K562 (cell line): ENCODE data around the gene PA2G4. TPM values are rescaled to one million over a fixed set of nuclear protein-coding genes. Genes with fewer than 3 reads are reported as not detected.
A peak's percentile ranks its signal among the peaks of the same experiment; 100 is the strongest.

Experiments
- BMI1 ChIP-seq: fragments of 150-350 bp; IDR thresholded peaks from 2 replicates; pipeline ENCODE4 v1.6.1; 2014; ENCODE audit warnings: low read length
- CBX2 ChIP-seq: fragments of 200-600 bp; sonication (generic); IDR thresholded peaks from one replicate; pipeline ENCODE4 v1.6.1; 2012; ENCODE audit warnings: mild to moderate bottlenecking, low read length, inconsistent platforms; ENCODE audit not compliant: insufficient read depth, poor library complexity, severe bottlenecking
- CSDE1 ChIP-seq, 2 experiments: fragments of 450-650 bp; IDR thresholded peaks; 2 replicates each; pipeline ENCODE4 v1.6.1; 2016; ENCODE audit warnings: mild to moderate bottlenecking in 1 of 2
- GABPA ChIP-seq: fragments of 200-800 bp; sonication (Bioruptor generic); conservative IDR thresholded peaks from 2 replicates; pipeline ENCODE4 v1.6.1; 2016; ENCODE audit warnings: low read depth, missing genetic modification characterization, missing compliant biosample characterization
- HNRNPLL ChIP-seq: fragments of 200-400 bp; formaldehyde crosslinking; IDR thresholded peaks from 2 replicates; pipeline ENCODE4 v1.6.1; 2017; ENCODE audit warnings: low read length, low read depth, mild to moderate bottlenecking; ENCODE audit not compliant: poor library complexity, severe bottlenecking
- IFI16 ChIP-seq: fragments of 250-450 bp; sonication (Bioruptor Pico); IDR thresholded peaks from 2 replicates; pipeline ENCODE4 v2.1.2; 2022; ENCODE audit warnings: mild to moderate bottlenecking, inconsistent platforms
- KAT2B ChIP-seq: IDR thresholded peaks from one replicate; pipeline ENCODE4 v1.6.1; 2012; ENCODE audit warnings: low read depth, mild to moderate bottlenecking, control low read depth, inconsistent platforms, low read length, moderate library complexity
- KDM5B ChIP-seq: fragments of 200-600 bp; sonication (generic); IDR thresholded peaks from 2 replicates; pipeline ENCODE4 v1.6.1; 2012; ENCODE audit warnings: low read depth, mild to moderate bottlenecking, moderate library complexity, low read length, control low read depth, inconsistent platforms; ENCODE audit not compliant: insufficient replicate concordance
- KLF6 ChIP-seq: fragments of 250-450 bp; sonication (Bioruptor Pico); IDR thresholded peaks from 2 replicates; pipeline ENCODE4 v1.4.0; 2020; ENCODE audit warnings: mild to moderate bottlenecking, moderate library complexity, borderline replicate concordance
- RAD51 ChIP-seq: fragments of 450-650 bp; IDR thresholded peaks from 2 replicates; pipeline ENCODE4 v1.7.1; 2016; ENCODE audit warnings: low read depth, mild to moderate bottlenecking, borderline replicate concordance
- RUNX1 ChIP-seq: sonication (generic); IDR thresholded peaks from 2 replicates; pipeline ENCODE4 v1.6.1; 2016; ENCODE audit warnings: antibody characterized with exemption, low read depth
- SAFB ChIP-seq: fragments of 200-400 bp; formaldehyde crosslinking; IDR thresholded peaks from 2 replicates; pipeline ENCODE4 v1.6.1; 2017; ENCODE audit warnings: low read depth, low read length, borderline replicate concordance
- STAT5A ChIP-seq: IDR thresholded peaks from 2 replicates; pipeline ENCODE4 v1.6.1; 2012; ENCODE audit warnings: low read length, inconsistent platforms, borderline replicate concordance
- TFAM ChIP-seq: fragments of 250-450 bp; sonication (Bioruptor Pico); conservative IDR thresholded peaks from 2 replicates; pipeline ENCODE4 v1.5.0; 2021; ENCODE audit warnings: mild to moderate bottlenecking, moderate library complexity
- ZFP1 ChIP-seq: fragments of 450-650 bp; formaldehyde crosslinking; IDR thresholded peaks from 2 replicates; pipeline ENCODE4 v1.4.0; 2020; ENCODE audit warnings: mild to moderate bottlenecking, mixed read lengths
- ZNF165 ChIP-seq: fragments of 250-450 bp; sonication (Bioruptor Pico); IDR thresholded peaks from 2 replicates; pipeline ENCODE4 v1.4.0; 2020; ENCODE audit warnings: borderline replicate concordance
- ZNF217 ChIP-seq: sonication (generic); formaldehyde crosslinking; IDR thresholded peaks from 2 replicates; pipeline ENCODE4 v1.8.0; 2022; ENCODE audit warnings: mild to moderate bottlenecking, missing genetic modification reagents
- ZNF586 ChIP-seq: fragments of 450-650 bp; formaldehyde crosslinking; conservative IDR thresholded peaks from 2 replicates; pipeline ENCODE4 v1.4.0; 2020; ENCODE audit warnings: mild to moderate bottlenecking, moderate library complexity
- ZNF717 ChIP-seq: fragments of 250-450 bp; sonication (Bioruptor Pico); IDR thresholded peaks from 2 replicates; pipeline ENCODE4 v1.5.0; 2021
- polyA plus RNA-seq, 8 experiments: library from polyadenylated mRNA; depleted of rRNA in 4 of 8; stranded (reverse) in 5 of 8; unstranded in 3 of 8; fragments of >200 nt; fragmentation: Nextera tagmentation in 2 of 8; fragmentation: Illumina TruSeq in 1 of 8; extraction: Ambion mirVana in 2 of 8; extraction: Trizol in 1 of 8; gene quantifications; 2 replicates each; pipeline versions ENCODE4 v1.2.1 to v1.2.3, GENCODE V29; 2011 to 2014; ENCODE audit warnings: inconsistent platforms in 1 of 8, missing spikeins in 1 of 8
- total RNA-seq, 7 experiments: library from RNA; depleted of rRNA in 6 of 7; stranded (reverse); fragments of >200 nt in 6 of 7; fragmentation: Illumina TruSeq in 2 of 7; extraction: Trizol in 2 of 7; gene quantifications; 2 replicates each; pipeline versions ENCODE4 v1.2.1 to v1.2.3, GENCODE V29; 2011 to 2021; ENCODE audit warnings: low replicate concordance in 1 of 7
- TF ChIP-seq, protein P1 (sequence below): fragments of 450-650 bp; IDR thresholded peaks from 2 replicates; pipeline ENCODE4 v1.6.1; 2018; ENCODE audit not compliant: partially characterized antibody
- TF ChIP-seq, protein P2 (sequence below): fragments of 450-650 bp; formaldehyde crosslinking; IDR thresholded peaks from 2 replicates; pipeline ENCODE4 v1.4.0; 2022; ENCODE audit warnings: mild to moderate bottlenecking, moderate library complexity
- TF ChIP-seq, protein P3 (sequence below): fragments of 450-650 bp; formaldehyde crosslinking; IDR thresholded peaks from 2 replicates; pipeline ENCODE4 v1.4.0; 2020; ENCODE audit warnings: mild to moderate bottlenecking, mixed read lengths

Gene PA2G4
- total and polyA plus RNA-seq, 9 of the 15 experiments (the other 6 are each of a cell fraction or from before 2014, with no cell fraction given) = 230 to 925 (median 638) TPM

DNA sequence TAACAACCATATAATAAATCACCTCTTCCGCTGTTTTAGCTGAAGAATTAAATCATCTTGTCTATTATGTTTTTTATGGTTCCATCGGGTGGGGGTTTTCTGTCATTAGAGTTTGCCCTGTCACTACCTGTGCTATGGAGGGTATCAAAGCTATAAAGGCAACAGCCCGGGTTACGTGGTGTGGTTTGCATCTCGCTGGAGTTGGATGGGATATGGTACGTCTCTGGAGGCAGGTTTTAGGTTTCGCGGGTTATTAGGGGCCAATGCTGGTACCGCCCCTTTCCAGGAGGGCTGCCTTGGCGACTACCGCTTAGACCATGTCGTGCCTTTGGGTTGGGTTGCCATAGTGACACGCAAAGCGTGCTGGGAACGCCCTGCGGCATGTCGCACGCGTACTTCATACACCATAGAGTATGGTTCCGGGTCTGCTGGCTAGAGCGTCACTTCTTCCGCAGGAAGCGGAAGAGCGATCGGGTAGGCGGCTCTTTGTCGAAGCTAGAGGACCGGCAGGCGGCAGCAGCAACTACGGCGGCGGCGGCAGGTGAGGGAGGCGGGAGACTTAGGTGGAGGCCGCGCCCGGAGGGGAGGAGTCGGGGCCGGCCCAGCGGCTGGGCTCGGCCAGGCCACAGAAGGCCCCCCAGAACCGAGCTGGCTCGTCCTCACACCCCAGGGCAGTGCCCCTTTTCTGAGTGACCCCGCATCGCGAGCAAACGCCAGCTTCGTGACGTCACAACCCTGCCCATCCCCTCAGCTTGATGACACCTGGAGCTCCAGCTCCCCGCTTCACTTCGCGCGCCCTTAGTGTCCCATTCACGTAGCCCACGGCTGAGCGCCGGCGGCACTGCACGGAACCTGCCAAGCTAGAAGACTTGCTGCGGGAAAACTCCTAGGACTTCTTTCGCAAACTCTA, 13.7 kb downstream of the PA2G4 start, which contains the start of gene ZC3H10 (continued):
- TF ChIP-seq, protein P1, sequence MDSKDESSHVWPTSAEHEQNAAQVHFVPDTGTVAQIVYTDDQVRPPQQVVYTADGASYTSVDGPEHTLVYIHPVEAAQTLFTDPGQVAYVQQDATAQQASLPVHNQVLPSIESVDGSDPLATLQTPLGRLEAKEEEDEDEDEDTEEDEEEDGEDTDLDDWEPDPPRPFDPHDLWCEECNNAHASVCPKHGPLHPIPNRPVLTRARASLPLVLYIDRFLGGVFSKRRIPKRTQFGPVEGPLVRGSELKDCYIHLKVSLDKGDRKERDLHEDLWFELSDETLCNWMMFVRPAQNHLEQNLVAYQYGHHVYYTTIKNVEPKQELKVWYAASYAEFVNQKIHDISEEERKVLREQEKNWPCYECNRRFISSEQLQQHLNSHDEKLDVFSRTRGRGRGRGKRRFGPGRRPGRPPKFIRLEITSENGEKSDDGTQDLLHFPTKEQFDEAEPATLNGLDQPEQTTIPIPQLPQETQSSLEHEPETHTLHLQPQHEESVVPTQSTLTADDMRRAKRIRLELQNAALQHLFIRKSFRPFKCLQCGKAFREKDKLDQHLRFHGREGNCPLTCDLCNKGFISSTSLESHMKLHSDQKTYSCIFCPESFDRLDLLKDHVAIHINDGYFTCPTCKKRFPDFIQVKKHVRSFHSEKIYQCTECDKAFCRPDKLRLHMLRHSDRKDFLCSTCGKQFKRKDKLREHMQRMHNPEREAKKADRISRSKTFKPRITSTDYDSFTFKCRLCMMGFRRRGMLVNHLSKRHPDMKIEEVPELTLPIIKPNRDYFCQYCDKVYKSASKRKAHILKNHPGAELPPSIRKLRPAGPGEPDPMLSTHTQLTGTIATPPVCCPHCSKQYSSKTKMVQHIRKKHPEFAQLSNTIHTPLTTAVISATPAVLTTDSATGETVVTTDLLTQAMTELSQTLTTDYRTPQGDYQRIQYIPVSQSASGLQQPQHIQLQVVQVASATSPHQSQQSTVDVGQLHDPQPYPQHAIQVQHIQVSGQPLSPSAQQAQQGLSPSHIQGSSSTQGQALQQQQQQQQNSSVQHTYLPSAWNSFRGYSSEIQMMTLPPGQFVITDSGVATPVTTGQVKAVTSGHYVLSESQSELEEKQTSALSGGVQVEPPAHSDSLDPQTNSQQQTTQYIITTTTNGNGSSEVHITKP = peak; percentile 41
- TF ChIP-seq HNRNPLL (peak; percentile 93), STAT5A (peak; percentile 58; the same call in 1 of the 2 replicates), ZNF217 (no peak), KDM5B (peak; percentile 99), KAT2B (no peak), RUNX1 (peak; percentile 82), GABPA (peak; percentile 99), KLF6 (CRISPR knock-in tag) (peak; percentile 19; the same call in 1 of the 2 replicates), CSDE1 (IDR thresholded peaks at IDR 0.05) (peak in 1 of 2 experiments; percentile 94; a peak in 2 of 4 replicates), CBX2 (no peak), ZFP1 (CRISPR knock-in tag) (no peak), ZNF165 (CRISPR knock-in tag) (0 out of 2 replicates have a peak, but pooled peaks have one; percentile 58), ZNF586 (CRISPR knock-in tag) (0 out of 2 replicates have a peak, but pooled peaks have one; percentile 13), TFAM (CRISPR knock-in tag) (no peak), BMI1 (peak; percentile 93), RAD51 (no peak; the same call in 1 of the 2 replicates), IFI16 (CRISPR knock-in tag) (no peak), ZNF717 (CRISPR knock-in tag) (peak; percentile 49; the same call in 1 of the 2 replicates), SAFB (0 out of 2 replicates have a peak, but pooled peaks have one; percentile 32)
- TF ChIP-seq, protein P2, sequence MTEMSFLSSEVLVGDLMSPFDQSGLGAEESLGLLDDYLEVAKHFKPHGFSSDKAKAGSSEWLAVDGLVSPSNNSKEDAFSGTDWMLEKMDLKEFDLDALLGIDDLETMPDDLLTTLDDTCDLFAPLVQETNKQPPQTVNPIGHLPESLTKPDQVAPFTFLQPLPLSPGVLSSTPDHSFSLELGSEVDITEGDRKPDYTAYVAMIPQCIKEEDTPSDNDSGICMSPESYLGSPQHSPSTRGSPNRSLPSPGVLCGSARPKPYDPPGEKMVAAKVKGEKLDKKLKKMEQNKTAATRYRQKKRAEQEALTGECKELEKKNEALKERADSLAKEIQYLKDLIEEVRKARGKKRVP (CRISPR knock-in tag) = peak; percentile 82
- TF ChIP-seq, protein P3, sequence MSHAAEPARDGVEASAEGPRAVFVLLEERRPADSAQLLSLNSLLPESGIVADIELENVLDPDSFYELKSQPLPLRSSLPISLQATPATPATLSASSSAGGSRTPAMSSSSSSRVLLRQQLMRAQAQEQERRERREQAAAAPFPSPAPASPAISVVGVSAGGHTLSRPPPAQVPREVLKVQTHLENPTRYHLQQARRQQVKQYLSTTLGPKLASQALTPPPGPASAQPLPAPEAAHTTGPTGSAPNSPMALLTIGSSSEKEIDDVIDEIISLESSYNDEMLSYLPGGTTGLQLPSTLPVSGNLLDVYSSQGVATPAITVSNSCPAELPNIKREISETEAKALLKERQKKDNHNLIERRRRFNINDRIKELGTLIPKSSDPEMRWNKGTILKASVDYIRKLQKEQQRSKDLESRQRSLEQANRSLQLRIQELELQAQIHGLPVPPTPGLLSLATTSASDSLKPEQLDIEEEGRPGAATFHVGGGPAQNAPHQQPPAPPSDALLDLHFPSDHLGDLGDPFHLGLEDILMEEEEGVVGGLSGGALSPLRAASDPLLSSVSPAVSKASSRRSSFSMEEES (CRISPR knock-in tag) = 0 out of 2 replicates have a peak, but pooled peaks have one; percentile 0
